Activated CD8-positive, alpha-beta memory T cell treated with anti-CD3 and anti-CD28 coated beads for 36 hours (primary cell): ENCODE data around the gene MEF2A. TPM values are rescaled to one million over a fixed set of nuclear protein-coding genes. Genes with fewer than 3 reads are reported as not detected.
"Not testable (repeated sequence)": the region's sequence is repeated elsewhere in the genome, so short reads cannot be mapped to it uniquely, and the experiment has no call there.

Experiments
- CTCF ChIA-PET: fragments of 350-600 bp; sonication (Branson Sonifier 250); formaldehyde crosslinking; loops from one replicate; lab custom pipeline; 2021; ENCODE audit warnings: antibody characterized with exemption; lab: Charles Lee
- POLR2A ChIA-PET: fragments of 350-600 bp; sonication (Branson Sonifier 250); formaldehyde crosslinking; loops from one replicate; lab custom pipeline; 2021; ENCODE audit warnings: antibody characterized with exemption; lab: Charles Lee
- total RNA-seq, 2 experiments: library from RNA; stranded (reverse); gene quantifications; one replicate each; pipeline ENCODE4 v1.2.3, GENCODE V29; 2021

Gene MEF2A
- total RNA-seq, 2 experiments from 2014 or later = 21.9 to 23.4 TPM

DNA sequence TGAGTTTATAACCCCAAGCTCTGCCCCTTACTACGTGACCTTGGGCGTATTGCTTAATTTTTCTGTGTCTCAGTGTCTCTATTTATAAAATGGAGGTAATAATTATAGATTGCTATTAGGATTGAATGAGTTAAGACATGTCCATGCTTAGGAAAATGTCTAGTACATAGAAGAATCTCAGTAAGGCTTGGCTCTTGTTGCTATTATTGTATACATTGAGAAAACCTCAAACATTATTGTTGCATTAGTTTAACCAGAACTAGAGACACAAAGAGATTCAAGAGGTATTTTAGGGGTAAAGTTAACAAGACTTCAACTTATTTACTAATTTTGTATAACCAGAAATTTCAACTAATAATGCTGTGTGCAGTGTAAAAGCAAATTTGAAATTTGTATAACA, 66.7 kb downstream of the MEF2A start:
- ChIA-PET CTCF (no interaction called here), POLR2A (no interaction called here)

DNA sequence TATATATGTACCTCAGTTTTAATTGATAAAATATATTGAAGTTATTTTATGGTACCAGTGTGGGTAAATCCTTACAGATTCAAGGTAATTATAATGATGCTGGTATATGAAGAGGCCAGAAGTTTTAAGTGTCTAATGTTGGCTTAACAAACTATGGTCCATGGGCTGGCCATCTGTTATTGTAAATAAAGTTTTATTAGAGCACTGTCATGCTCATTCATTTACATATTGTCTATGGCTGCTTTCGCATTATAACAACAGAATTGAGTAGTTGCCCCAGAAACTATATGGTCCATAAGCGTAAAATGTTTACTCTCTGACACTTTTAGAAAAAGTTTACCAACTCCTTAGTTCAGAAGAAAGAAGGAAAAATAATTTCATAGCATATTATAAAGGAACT, 67.9 kb downstream of the MEF2A start:
- CTCF ChIA-PET = no interaction called here

DNA sequence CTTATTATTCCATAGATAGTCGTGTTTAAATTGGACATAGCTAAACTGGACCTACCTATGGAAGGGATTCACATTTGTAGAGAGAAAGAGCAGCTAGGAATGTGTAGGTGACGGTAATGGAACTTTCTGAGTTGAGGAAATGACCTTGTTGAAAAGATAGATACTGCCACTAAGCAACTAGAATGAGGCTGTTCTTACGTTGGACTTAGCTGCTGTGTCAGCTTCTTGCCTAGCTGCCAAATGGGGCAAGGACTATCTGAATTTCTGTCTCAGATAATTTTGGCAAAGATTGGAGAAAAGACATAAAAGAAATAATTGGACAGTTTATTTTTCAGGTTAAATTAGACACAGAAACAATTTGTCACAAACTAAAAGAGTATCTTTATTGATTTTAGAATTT, 68.8 kb downstream of the MEF2A start:
- ChIA-PET CTCF (no interaction called here), POLR2A (no interaction called here)

More for the DNA sequence above, 67.9 kb downstream of the MEF2A start:
- POLR2A ChIA-PET = no interaction called here

DNA sequence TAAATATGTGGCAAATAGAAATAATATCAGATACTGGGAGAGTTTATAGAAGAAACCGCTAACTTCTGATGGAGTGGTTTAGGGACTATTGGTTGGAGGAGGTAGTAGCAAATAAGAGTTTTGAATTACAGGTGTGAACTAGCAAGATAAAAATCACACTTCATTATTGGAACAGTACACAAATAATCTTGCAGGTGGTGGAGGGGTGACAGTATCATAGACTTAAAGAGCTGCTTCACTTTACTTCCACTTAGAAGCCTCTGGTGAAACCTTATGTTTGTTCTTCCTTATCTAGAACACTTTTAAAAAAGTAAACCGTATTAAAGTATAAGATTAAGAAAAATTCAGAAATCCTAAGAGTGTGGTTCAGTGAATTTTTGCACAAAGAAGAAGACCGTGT, 69.4 kb downstream of the MEF2A start:
- POLR2A ChIA-PET = no interaction called here
- CTCF ChIA-PET = no interaction called here

DNA sequence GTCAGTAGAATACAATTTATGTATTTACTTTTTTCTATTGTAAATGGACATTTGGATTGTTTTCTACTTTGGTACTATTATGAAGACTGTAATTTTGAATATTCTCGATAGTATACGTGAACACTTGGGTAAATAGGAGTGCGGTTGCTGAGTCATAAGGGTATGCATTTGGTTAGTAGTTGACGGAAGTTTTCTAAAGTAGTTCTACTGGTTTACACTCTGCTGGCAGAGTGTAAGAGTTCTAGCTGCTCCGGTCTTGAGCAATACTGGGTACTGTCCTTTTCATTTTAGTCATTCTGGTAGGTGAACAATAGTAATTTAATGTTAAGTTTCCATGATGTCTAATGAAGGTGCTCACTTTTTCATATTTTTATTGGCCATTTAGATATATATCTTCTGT, 70.0 kb downstream of the MEF2A start:
- CTCF ChIA-PET = no interaction called here
- POLR2A ChIA-PET = no interaction called here

DNA sequence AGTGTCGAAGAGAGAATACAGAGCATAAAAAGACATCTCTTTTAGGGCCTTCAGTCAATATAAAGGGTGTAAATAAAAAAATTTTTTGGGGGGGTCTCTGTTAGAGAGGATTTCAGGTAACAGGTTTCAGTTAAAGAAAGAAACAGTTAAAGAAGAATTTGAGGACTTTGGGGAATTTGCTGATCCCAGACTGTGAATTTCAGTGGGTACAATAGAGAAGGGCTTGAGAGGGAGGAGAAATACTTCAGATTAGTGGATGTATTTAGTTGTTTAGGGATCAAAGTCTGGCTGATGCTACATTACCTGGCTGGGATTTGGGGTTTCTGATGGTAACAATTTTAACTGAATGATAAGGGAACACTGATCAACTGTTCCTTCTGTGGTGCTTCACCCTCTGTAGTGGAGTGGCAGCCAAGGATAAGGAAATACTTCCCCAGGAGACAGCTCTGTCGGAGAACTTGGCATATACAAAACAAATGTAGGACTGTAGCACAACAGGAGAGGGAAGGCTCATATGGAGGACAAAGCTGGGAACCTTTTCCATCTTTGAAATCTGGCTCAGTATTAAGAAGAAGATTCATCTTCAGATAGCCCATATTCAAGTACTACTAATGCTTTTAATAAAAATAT, 79.2 kb downstream of the MEF2A start:
- ChIA-PET CTCF (no interaction called here), POLR2A (no interaction called here)

DNA sequence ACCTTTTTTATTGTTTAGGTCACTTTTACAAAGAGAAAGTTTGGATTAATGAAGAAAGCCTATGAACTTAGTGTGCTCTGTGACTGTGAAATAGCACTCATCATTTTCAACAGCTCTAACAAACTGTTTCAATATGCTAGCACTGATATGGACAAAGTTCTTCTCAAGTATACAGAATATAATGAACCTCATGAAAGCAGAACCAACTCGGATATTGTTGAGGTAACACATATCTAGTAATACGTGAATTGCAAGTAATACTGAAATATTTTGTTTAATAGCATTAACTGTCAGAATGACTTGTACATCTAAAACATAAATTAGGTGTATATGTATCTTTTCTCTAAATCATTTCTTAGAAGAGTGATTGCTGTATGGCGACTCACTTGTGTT, 79.8 kb downstream of the MEF2A start:
- CTCF ChIA-PET = no interaction called here
- POLR2A ChIA-PET = no interaction called here

DNA sequence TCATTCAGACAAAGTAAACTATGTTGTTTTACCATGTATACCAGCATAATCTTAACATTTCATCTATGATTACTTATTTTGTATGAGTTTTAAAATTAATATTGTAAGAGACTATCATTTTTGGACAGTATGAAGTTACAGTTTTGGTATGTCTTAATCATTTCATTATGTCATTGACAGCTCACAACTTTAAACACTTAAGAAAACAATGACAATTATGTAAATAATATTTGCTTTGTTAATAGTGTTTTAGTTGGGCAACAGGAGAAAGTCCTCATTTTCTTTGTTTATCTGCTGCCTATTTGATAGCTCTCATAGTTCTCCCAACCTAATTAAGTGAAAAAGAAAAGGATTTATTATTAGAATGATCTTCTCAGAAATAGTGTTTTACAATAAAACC, 80.2 kb downstream of the MEF2A start:
- POLR2A ChIA-PET = no interaction called here
- CTCF ChIA-PET = no interaction called here

DNA sequence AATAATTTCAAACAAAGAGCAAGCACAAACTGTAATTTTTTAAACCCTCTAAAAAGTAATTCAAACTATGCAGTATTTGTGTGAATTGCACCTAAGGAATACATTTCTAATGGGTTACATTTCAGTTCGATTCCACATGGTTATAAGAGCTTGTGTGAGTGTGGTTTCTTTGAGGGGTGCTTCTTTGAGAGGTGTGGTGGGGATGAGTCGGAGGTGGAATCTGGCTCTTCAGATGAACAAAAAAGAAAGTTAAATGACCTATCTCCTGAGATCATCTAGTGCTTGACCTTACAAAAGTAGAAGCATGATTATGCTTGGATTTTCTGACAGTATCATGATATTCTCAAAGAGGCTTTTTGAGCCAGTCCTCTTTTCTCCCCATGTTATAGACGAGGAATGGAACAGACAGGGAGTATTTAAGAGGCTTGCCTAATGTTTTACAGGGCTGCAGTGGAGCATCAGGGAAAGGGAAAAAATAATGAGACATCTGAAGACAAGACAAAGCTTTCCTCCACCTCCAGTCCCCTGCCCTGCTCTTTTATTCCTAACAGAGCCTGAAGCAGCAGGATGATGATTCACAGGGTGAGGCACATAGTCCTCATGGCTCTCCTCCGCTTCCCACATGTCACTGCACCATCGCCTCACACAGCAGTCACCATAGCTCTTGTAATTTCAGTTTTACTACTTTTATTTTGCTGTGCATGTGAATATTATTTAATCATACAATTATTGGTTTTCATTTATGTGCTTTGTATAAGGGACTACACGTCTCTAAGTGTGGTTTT, 85.4 kb downstream of the MEF2A start:
- CTCF ChIA-PET = no interaction called here
- POLR2A ChIA-PET = no interaction called here

DNA sequence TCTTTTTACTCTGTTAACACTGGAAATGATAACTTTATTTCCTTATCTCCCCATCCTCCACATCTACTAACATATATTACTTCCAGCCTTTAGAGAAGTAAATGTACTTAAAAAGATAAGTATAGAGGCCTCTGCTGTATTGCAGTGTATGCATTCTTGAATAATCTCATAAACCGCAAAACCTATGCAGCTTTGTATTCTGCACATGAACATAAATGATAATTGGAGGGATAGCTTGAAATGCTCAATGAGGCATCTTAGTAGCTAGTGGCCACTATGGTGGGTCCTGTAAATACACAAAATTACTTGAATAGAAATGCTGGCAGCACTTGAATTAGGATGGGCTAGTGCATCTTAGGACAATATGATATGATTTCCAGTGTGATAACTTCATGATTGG, 90.4 kb downstream of the MEF2A start:
- POLR2A ChIA-PET = no interaction called here
- CTCF ChIA-PET = no interaction called here

DNA sequence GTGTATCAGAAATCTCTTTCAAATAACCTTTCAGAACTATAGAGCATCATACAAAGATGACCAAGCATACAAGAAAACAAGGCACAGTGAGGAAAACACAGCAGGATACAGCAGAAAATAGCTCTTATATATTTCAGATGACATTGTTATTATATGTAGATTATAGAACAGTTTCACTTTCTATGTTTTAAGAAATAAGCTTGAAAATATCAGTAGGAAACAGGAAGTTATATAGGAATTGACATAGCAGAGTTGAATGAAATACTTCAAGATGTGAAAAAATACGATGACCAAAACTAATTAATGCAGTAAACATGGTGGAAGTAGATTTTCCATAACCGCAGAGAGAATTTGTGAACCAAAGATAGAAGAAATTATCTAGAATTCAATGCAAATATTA, 92.2 kb downstream of the MEF2A start:
- POLR2A ChIA-PET = no interaction called here
- CTCF ChIA-PET = no interaction called here

DNA sequence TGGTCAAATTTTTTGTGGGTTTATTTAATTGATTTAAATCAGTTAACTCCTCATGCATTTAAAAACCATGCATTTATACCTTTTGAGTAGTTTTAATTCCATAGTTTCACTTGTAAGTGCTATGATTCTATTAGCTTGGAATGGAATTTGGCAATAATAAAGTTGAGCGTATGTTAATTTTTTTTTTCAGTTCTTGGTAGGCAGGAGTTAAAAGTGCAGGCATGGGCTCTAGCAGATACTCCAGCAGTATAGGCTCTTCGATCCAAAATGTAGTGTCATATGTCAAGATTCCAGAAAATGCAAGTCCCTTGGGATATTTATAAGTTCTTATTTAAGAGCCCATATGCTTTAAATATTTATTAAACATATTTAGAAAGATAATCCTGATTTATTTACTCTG, 97.1 kb downstream of the MEF2A start:
- POLR2A ChIA-PET = no interaction called here
- CTCF ChIA-PET = no interaction called here

DNA sequence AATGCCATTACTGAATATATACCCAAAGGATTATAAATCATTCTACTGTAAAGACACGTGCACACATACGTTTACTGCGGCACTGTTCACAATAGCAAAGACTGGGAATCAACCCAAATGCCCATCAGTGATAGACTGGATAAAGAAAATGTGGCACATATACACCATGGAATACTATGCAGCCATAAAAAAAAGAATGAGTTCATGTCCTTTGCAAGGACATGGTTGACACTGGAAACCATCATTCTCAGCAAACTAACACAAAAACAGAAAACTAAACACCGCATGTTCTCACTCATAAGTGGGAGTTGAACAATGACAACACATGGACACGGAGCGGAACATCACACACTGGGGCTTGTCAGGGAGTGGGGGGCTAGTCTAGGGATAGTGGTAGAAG, 100.3 kb downstream of the MEF2A start:
- POLR2A ChIA-PET = not testable (repeated sequence)
- CTCF ChIA-PET = interaction anchor here (0.7 to 1.1 kb wide), 2 partner anchors 98 to 190 kb away, joined by 3 read pairs; no protein-coding TSS in a partner anchor

DNA sequence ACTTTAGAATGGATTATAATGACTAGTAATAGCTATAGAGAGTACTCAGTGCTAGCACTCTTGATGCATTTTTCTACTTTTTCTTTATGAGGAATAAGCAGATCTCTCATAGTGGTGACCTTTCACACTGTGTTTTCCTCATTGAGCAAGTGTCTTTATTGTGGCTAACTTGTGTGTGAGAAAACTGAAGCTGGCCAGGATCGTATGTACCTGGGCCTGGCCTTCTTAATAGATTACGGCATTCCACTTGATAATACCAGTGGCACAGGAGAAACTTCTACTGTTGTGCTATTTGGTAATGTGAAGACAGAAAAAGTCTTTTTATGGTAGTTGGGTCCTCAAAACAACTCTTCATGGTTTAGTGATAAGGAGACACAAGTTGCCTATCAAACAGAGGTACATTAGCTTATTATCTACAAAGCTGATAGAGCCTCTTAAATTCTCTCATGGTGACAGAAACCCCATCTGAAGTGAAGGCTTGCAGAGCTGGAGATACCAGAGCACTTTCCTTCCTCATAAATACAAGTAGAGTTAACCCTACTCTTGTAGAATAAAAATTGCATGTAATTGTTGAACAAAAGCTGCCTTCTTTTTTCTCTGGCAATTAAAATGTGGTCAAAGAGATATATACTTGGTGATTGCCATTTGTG, 102.9 kb downstream of the MEF2A start:
- ChIA-PET CTCF (no interaction called here), POLR2A (no interaction called here)

DNA sequence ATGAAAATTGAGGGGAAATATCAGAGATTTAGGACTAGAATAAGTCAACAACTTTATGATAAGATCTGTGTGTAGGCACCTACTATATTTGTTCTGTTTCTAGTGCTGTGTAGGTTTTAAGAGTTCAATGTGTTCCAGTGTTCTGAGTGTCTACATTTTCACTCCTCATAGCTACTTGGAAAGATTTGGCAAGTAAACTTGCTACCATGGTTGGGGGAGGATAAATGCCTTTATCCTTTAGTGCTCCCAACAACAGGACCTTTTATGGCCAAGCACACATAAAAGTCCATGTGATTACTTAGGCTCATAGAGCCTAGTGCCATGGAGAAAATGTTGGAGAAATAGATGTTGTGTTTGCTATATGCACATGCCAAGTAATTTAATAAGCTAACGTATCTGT, 103.5 kb downstream of the MEF2A start:
- CTCF ChIA-PET = no interaction called here
- POLR2A ChIA-PET = no interaction called here

DNA sequence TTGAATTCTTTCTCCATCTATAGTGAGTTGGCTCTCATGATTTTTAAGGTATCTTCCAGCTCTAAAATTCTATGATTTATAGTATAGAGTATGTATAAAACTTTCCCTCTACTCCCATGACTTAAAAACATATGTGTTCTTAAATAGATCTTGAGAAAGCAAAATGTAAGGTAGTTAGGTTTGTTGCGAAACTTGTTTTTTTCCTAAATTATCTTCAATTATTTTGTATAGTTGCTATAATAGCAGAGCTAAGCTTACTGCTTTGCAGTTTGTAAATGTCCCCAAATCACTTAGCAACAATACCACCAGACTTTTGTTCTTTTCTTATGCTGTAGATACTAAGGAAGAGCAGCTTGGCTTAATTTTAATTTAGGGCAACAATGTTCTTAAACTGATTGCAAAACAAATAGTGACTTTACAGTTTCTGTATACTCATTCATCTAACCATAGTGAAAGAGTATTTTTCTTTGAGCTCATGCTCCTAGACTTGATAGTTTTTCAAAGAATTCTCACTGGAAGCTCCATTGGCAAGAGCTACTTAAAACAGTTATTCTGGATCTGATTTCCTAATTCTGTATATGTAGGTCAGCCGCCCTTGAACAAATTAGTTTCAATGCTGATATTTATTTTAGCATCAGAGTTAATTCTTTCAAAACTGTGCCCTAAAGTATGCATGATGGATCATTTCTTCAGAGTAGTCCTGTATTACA, 106.3 kb downstream of the MEF2A start:
- CTCF ChIA-PET = no interaction called here
- POLR2A ChIA-PET = no interaction called here

DNA sequence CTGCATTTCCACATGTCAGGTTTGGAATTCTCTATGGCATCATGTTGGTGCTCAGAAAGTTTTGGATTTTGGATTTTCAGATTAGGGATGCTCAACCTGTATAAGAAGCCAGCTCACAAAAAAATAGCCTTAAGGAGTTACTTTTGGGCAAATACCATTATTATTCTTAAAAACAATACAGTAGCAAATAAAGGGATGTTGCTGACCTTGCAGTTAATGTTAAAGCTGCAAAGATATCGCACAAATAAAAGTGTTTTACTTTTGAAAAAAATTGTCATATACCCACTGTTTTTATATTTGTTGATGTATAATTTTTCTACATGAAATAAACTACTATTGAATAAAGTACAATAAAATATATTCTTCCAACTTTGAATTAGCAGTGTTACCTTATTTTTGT, 107.3 kb downstream of the MEF2A start:
- ChIA-PET CTCF (no interaction called here), POLR2A (no interaction called here)

DNA sequence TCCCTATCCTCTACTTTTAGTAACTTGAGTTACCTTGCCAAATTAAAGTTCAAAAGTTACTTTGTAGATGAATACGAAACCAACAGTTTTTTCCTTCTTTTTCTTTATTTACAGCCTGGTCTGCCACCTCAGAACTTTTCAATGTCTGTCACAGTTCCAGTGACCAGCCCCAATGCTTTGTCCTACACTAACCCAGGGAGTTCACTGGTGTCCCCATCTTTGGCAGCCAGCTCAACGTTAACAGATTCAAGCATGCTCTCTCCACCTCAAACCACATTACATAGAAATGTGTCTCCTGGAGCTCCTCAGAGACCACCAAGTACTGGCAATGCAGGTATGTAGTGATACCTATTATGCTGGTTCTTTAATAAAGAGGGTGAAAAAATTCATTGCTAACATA, 108.5 kb downstream of the MEF2A start:
- ChIA-PET POLR2A (no interaction called here), CTCF (no interaction called here)

DNA sequence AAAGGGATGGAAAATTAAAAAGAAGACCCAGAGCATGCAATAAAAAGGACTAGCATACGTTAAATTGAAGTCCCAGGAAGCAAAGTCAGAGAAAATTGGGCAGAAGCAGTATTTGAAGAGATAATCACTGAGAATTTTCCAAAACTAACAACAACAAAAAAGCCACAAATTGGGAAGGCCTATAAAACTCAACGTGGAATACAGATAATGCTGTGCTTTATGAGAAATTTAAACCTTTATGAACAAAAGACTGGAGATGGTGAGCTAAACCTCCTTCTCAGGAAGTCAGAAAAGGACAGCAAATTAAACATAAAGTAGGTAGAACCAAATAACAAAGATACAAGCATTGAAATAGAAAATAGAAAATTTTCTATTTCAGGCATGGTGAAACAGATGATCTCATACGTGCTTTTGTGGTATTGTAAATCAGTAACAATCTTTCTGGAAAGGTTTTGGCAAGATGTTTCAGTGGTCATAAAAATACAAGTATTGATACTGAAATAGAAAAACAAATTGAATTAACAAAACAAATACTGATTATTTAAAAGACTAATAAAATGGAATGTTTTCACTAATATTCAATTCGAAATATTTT, 111.9 kb downstream of the MEF2A start:
- POLR2A ChIA-PET = no interaction called here
- CTCF ChIA-PET = no interaction called here

DNA sequence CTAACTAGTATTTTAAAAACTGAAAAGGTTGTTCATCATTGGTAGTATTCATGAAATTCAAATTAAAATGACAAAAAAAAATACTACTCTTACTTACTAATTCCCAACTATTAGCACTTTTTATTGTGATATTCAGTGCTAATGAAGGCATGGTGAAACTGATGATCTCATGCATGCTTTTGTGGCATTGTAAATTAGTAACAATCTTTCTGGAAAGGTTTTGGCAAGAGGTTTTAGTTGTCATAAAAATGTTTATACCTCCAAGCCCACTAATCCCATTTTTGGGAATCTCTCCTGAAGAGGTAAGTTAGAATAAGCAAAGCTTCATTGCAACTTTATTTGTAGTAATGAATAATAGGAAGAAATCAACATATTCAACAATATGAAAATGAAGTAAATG, 114.5 kb downstream of the MEF2A start:
- ChIA-PET CTCF (no interaction called here), POLR2A (no interaction called here)
